ENCODE results near the gene PNMA8A. TPM values are rescaled to one million over a fixed set of nuclear protein-coding genes. Genes with fewer than 3 reads are reported as not detected.

The PNMA8A gene
- total RNA-seq, 2 donors from 2014 or later: not detected

- H3K4me3 Mint-ChIP-seq: no peak overlapping the region
- no peak overlapping the region for H3K27ac Mint-ChIP-seq
- H3K4me1 Mint-ChIP-seq: peaks cover 9% of the 10 kb centered on the region
- peaks cover 65% of the 10 kb centered on the region for H3K27me3 Mint-ChIP-seq
- no peak for DNase-seq
- no peaks in the 10 kb centered on the region for H3K9me3 ChIP-seq (ENCODE audit: control insufficient read depth, low read length, poor library complexity, severe bottlenecking)
- ATAC-seq: no peak
- peaks cover 5% of the 10 kb centered on the region for H3K36me3 Mint-ChIP-seq (ENCODE audit: low read depth)
These were observed 987 bp downstream of the PNMA8A start for GRCh38 chr19:46470376-46470775.

- no peak for ATAC-seq
- DNase-seq: no peak
- H3K4me3 Mint-ChIP-seq: no peak overlapping the region
- H3K36me3 Mint-ChIP-seq (ENCODE audit: low read depth): peaks cover 7% of the 10 kb centered on the region
- H3K27ac Mint-ChIP-seq: no peak overlapping the region
- H3K4me1 Mint-ChIP-seq: peaks cover 9% of the 10 kb centered on the region
- no peaks in the 10 kb centered on the region for H3K9me3 ChIP-seq (ENCODE audit: control insufficient read depth, low read length, poor library complexity, severe bottlenecking)
- peaks cover 72% of the 10 kb centered on the region for H3K27me3 Mint-ChIP-seq
These were observed 1.7 kb downstream of the PNMA8A start for GRCh38 chr19:46469541-46470185.

GRCh38 chr19:46466536-46467196 is 4.7 kb downstream of the PNMA8A start:
- ATAC-seq: no peak
- Mint-ChIP-seq H3K4me3 (peak overlapping the region; percentile 19), H3K27me3 (peaks cover 54% of the 10 kb centered on the region)

GRCh38 chr19:46463516-46463915 is 7.8 kb downstream of the PNMA8A start:
- Mint-ChIP-seq H3K27me3 (peaks cover 41% of the 10 kb centered on the region), H3K4me1 (peaks cover 7% of the 10 kb centered on the region), H3K27ac (no peak overlapping the region), H3K36me3 (ENCODE audit: low read depth) (peaks cover 3% of the 10 kb centered on the region), H3K4me3 (no peak overlapping the region)
- ATAC-seq: no peak
- no peaks in the 10 kb centered on the region for H3K9me3 ChIP-seq (ENCODE audit: control insufficient read depth, low read length, poor library complexity, severe bottlenecking)
- no peak for DNase-seq

More at GRCh38 chr19:46466536-46467196, 4.7 kb downstream of the PNMA8A start:
- Mint-ChIP-seq H3K36me3 (ENCODE audit: low read depth) (peaks cover 4% of the 10 kb centered on the region), H3K27ac (no peak overlapping the region), H3K4me1 (peaks cover 9% of the 10 kb centered on the region)
- no peak for DNase-seq
- no peaks in the 10 kb centered on the region for H3K9me3 ChIP-seq (ENCODE audit: control insufficient read depth, low read length, poor library complexity, severe bottlenecking)

GRCh38 chr19:46461537-46461936 is 9.8 kb downstream of the PNMA8A start:
- Mint-ChIP-seq H3K27me3 (peaks cover 39% of the 10 kb centered on the region), H3K4me1 (peaks cover 2% of the 10 kb centered on the region), H3K36me3 (ENCODE audit: low read depth) (peaks cover 3% of the 10 kb centered on the region), H3K4me3 (no peak overlapping the region), H3K27ac (no peak overlapping the region)
- DNase-seq (no peak), ATAC-seq (no peak)
- no peaks in the 10 kb centered on the region for H3K9me3 ChIP-seq (ENCODE audit: control insufficient read depth, low read length, poor library complexity, severe bottlenecking)

GRCh38 chr19:46460981-46461380 is 10.4 kb downstream of the PNMA8A start:
- H3K27ac Mint-ChIP-seq: no peak overlapping the region
- H3K27me3 Mint-ChIP-seq: peaks cover 42% of the 10 kb centered on the region
- peaks cover 3% of the 10 kb centered on the region for H3K36me3 Mint-ChIP-seq (ENCODE audit: low read depth)
- ATAC-seq (no peak), DNase-seq (no peak)
- no peaks in the 10 kb centered on the region for H3K4me1 Mint-ChIP-seq
- no peak overlapping the region for H3K4me3 Mint-ChIP-seq
- no peaks in the 10 kb centered on the region for H3K9me3 ChIP-seq (ENCODE audit: control insufficient read depth, low read length, poor library complexity, severe bottlenecking)

GRCh38 chr19:46460055-46460454 is 11.3 kb downstream of the PNMA8A start:
- no peak overlapping the region for H3K27ac Mint-ChIP-seq
- H3K36me3 Mint-ChIP-seq (ENCODE audit: low read depth): peaks cover under 1% of the 10 kb centered on the region
- no peak for DNase-seq
- H3K9me3 ChIP-seq (ENCODE audit: control insufficient read depth, low read length, poor library complexity, severe bottlenecking): no peaks in the 10 kb centered on the region
- ATAC-seq: no peak
- H3K4me3 Mint-ChIP-seq: no peak overlapping the region
- H3K4me1 Mint-ChIP-seq: no peaks in the 10 kb centered on the region
- H3K27me3 Mint-ChIP-seq: peaks cover 43% of the 10 kb centered on the region

GRCh38 chr19:46456930-46457329 is 14.4 kb downstream of the PNMA8A start:
- H3K4me1 Mint-ChIP-seq: no peaks in the 10 kb centered on the region
- H3K27ac Mint-ChIP-seq: no peak overlapping the region
- no peaks in the 10 kb centered on the region for H3K9me3 ChIP-seq (ENCODE audit: control insufficient read depth, low read length, poor library complexity, severe bottlenecking)
- H3K27me3 Mint-ChIP-seq: peaks cover 31% of the 10 kb centered on the region
- no peaks in the 10 kb centered on the region for H3K36me3 Mint-ChIP-seq (ENCODE audit: low read depth)
- DNase-seq: no peak
- no peak overlapping the region for H3K4me3 Mint-ChIP-seq
- ATAC-seq: no peak

- Mint-ChIP-seq H3K27me3 (peaks cover 41% of the 10 kb centered on the region), H3K27ac (no peak overlapping the region), H3K4me1 (no peaks in the 10 kb centered on the region), H3K36me3 (ENCODE audit: low read depth) (no peaks in the 10 kb centered on the region), H3K4me3 (no peak overlapping the region)
- H3K9me3 ChIP-seq (ENCODE audit: control insufficient read depth, low read length, poor library complexity, severe bottlenecking): no peaks in the 10 kb centered on the region
- ATAC-seq (no peak), DNase-seq (no peak)
These were observed 17.1 kb downstream of the PNMA8A start for GRCh38 chr19:46454244-46454643.

GRCh38 chr19:46453661-46454060 is 17.7 kb downstream of the PNMA8A start:
- Mint-ChIP-seq H3K27me3 (peaks cover 35% of the 10 kb centered on the region), H3K36me3 (ENCODE audit: low read depth) (no peaks in the 10 kb centered on the region), H3K4me1 (no peaks in the 10 kb centered on the region), H3K4me3 (no peak overlapping the region), H3K27ac (no peak overlapping the region)
- H3K9me3 ChIP-seq (ENCODE audit: control insufficient read depth, low read length, poor library complexity, severe bottlenecking): no peaks in the 10 kb centered on the region
- ATAC-seq (no peak), DNase-seq (no peak)

GRCh38 chr19:46452186-46452585 is 19.2 kb downstream of the PNMA8A start:
- ATAC-seq: no peak
- Mint-ChIP-seq H3K36me3 (ENCODE audit: low read depth) (no peaks in the 10 kb centered on the region), H3K27me3 (peaks cover 33% of the 10 kb centered on the region), H3K4me1 (no peaks in the 10 kb centered on the region), H3K4me3 (no peak overlapping the region), H3K27ac (no peak overlapping the region)
- no peaks in the 10 kb centered on the region for H3K9me3 ChIP-seq (ENCODE audit: control insufficient read depth, low read length, poor library complexity, severe bottlenecking)
- DNase-seq: no peak

GRCh38 chr19:46451352-46451751 is 20.0 kb downstream of the PNMA8A start:
- Mint-ChIP-seq H3K27ac (no peak overlapping the region), H3K4me3 (no peak overlapping the region)
- DNase-seq: no peak

GRCh38 chr19:46450737-46451136 is 20.6 kb downstream of the PNMA8A start:
- no peak for DNase-seq
- peaks cover 29% of the 10 kb centered on the region for H3K27me3 Mint-ChIP-seq
- no peak overlapping the region for H3K27ac Mint-ChIP-seq
- no peaks in the 10 kb centered on the region for H3K9me3 ChIP-seq (ENCODE audit: control insufficient read depth, low read length, poor library complexity, severe bottlenecking)
- H3K4me3 Mint-ChIP-seq: no peak overlapping the region
- H3K36me3 Mint-ChIP-seq (ENCODE audit: low read depth): no peaks in the 10 kb centered on the region
- no peaks in the 10 kb centered on the region for H3K4me1 Mint-ChIP-seq
- no peak for ATAC-seq

More at GRCh38 chr19:46451352-46451751, 20.0 kb downstream of the PNMA8A start:
- Mint-ChIP-seq H3K4me1 (no peaks in the 10 kb centered on the region), H3K27me3 (peaks cover 30% of the 10 kb centered on the region), H3K36me3 (ENCODE audit: low read depth) (no peaks in the 10 kb centered on the region)
- no peaks in the 10 kb centered on the region for H3K9me3 ChIP-seq (ENCODE audit: control insufficient read depth, low read length, poor library complexity, severe bottlenecking)
- no peak for ATAC-seq

- ATAC-seq (no peak), DNase-seq (no peak)
- H3K9me3 ChIP-seq (ENCODE audit: control insufficient read depth, low read length, poor library complexity, severe bottlenecking): no peaks in the 10 kb centered on the region
- Mint-ChIP-seq H3K4me1 (no peaks in the 10 kb centered on the region), H3K27ac (no peak overlapping the region), H3K36me3 (ENCODE audit: low read depth) (no peaks in the 10 kb centered on the region), H3K27me3 (peaks cover 25% of the 10 kb centered on the region), H3K4me3 (no peak overlapping the region)
These were observed 22.1 kb downstream of the PNMA8A start for GRCh38 chr19:46449228-46449627.
